M059J (cell line): ENCODE results near the gene ANO4. TPM values are rescaled to one million over a fixed set of nuclear protein-coding genes. Genes with fewer than 3 reads are reported as not detected.
A peak's percentile ranks its signal among the peaks of the same experiment; 100 is the strongest.
"Not testable (repeated sequence)": the region's sequence is repeated elsewhere in the genome, so short reads cannot be mapped to it uniquely, and the experiment has no call there.

Experiments
- DNase-seq: peaks from one replicate; pipeline ENCODE4 v3.0.0-alpha.2; 2012; ENCODE audit warnings: low read depth
- total RNA-seq: library from RNA; depleted of rRNA; stranded (reverse); fragments of >200 nt; shearing (Covaris generic); gene quantifications from 2 replicates; pipeline ENCODE4 v1.2.3, GENCODE V29; 2014

ANO4 gene
- total RNA-seq, 1 experiment from 2014 or later = 0.69 TPM

DNA sequence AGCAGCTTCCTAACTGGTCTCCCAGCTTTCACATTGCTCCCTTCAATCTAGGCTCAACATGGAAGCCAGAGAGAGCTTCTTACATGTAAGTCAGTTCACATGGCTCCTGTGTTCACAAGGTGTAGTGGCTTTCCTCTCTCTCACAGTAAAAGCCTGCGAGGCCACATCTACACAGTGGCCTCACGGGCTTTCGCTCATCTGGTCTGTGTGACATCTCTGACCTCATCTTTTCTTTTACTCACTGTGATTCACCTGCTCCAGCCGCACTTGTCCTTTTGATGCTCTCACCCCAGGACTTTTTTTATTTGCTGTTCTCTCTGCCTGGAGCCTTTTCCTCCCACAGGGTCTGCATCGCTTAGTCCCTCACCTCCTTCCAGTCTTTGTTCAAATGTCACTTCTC is 293.3 kb downstream of the ANO4 start:
- DNase-seq = peak; percentile 17

DNA sequence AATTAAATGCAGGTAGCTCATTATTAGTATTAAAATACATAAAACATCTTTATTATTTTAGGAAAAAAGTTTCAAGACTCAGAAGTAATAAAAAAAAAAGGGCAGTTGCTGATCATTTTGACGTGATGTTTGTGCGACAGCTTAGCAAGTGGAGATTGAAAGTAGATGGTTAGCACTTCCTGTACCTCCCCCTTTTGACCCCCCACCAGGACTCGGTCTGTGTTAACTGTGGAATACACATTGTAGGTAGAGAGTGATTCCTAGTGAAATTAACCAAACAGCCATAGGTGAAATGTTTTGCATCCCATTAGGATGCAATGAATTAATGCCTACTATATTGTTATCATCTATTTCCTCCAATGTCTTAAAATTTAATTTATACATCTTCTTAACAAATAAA is 294.7 kb downstream of the ANO4 start:
- no peak for DNase-seq

DNA sequence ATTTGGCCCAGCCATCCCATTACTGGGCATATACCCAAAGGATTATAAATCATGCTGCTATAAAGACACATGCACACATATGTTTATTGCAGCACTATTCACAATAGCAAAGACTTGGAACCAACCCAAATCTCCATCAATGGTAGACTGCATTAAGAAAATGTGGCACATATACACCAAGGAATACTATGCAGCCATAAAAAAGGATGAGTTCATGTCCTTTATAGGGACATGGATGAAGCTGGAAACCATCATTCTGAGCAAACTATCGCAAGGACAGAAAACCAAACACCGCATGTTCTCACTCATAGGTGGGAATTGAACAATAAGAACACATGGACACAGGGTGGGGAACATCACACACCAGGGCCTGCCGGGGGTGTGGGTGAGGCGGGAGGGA is 295.6 kb downstream of the ANO4 start:
- DNase-seq = not testable (repeated sequence)

DNA sequence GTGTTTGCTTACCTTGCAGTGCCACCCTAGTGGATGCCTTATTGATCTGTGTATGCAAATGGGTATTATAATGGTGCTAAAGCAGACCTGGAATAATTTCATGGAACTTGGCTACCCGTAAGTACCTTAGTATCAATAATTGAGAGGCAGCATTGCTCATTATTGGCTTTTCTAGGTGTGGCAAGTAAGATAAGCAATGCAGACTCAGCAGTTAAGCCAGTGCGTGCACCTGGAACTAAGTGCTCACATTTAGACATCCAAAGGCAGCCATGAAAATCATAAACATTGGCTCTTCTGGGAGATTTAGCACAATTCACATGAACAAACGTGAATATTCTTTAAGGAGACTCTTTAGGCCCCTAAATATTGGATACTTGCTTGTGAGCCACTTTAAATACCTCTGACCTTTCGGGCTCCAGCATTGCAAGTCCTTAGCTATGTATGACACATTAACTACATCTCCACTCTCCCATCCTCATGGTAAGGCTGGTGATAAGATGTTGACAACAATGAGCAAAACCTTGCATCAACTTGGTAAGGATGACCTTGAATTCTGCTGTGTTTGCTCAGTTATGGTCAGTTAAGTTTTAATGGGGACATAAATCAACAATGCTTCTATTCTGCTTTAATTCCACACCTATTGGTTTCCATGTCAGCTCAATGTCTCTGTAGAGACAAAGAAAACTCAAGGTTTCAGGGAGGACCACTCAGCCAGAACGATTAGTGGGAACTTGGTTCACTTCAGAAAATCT is 303.4 kb downstream of the ANO4 start:
- DNase-seq = no peak

DNA sequence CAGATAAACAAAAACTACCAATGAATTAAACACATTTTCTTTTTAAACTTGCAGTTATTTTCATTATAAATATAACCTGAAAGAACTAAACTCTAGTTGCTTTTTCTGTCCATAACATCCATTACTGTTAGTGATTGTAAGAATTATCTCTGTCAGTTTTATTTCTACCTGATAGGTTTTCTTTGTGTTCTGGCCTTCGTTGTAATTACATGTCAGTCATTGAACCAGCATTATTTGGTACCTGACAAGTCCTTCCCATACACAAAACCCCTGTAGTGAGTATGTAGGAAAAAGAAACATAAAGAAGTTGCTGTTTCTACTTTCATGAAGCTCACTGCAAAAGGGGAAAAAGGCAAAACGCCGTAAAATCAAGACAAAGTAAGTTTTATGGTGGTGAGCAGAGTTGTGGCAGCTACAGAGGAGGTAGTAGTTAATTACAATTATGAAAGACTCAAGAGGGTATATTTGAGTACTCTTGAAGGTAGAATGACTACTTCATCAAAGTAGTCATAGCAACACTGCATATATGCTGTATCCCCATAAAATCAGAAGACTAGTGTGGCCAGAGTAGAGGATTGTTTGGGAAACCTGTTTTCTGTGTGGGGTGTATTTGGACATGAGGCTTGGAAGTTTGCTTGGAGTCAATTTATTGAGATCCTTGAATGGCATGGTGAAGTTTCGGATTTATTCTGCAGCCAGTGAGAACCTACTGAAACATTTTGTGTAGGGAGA is 312.6 kb downstream of the ANO4 start:
- no peak for DNase-seq

DNA sequence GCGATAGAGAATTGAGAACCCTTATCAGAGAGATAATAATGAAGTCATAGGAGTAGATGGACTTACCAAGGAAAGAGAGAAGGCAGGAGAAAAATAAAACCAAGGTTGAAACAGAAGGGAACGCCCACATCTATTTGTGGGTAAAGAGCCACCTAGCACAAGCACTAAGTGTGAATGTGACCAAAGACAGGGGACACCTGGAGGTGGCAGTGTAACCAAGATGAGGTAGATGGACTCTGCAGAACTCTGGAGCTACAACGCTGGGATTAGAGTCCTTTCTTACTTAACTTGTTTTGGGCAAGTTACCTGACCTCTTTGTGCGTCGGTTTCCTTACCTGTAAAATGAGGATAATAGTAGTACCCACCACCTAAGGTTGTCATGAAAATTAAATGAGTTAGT is 313.6 kb downstream of the ANO4 start:
- no peak for DNase-seq

DNA sequence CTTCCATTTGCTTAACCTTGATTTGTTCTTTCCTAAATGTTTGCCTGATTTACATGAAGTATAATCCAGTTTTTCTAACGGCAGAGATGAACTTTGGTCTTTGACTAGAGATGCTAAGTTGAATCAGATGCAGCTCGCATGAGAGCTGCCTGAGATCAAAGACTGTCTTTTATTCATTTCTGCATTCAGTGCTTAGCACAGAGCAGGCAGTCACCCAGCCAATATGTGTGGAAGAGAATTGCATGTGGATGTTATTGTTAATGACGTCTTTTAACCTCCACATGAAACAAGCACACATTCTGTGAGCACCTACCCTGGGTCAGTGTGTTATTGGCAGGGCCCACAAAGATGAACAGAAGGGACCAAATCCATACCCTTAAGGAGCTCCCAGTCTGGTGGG is 316.3 kb downstream of the ANO4 start:
- no peak for DNase-seq

DNA sequence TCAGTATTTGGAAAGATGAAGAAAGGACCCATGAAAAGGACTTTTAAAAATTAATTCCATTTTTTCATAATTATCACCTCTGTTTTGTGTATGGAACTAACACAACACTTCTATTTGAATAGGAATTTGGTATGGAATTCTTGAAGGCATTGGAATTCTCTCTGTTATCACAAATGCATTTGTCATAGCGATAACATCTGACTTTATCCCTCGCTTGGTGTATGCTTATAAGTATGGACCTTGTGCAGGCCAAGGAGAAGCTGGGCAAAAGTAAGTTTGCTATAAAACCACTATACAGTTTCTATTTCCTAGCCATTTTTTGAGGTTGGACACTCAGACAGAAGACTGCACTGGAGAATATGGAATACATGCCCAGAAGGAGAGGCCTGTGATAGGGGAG is 316.9 kb downstream of the ANO4 start:
- DNase-seq = no peak

DNA sequence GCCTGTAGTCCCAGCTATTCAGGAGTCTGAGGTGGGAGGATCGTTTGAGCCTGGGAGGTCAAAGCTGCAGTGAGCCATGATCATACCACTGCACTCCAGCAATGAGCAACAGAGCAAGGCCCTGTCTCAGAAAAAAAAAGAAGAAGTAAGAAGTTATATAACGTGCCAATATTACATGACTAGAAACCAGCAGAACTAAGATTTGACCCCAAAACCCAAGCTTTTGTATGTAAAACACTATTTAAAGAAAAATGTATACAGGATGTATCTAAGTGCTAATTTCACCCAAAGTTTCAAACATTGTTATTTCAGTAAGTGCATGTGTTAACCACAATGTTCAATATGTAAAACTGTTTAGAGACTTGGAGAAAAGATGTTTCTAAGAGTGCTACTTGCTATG is 320.8 kb downstream of the ANO4 start:
- no peak for DNase-seq

DNA sequence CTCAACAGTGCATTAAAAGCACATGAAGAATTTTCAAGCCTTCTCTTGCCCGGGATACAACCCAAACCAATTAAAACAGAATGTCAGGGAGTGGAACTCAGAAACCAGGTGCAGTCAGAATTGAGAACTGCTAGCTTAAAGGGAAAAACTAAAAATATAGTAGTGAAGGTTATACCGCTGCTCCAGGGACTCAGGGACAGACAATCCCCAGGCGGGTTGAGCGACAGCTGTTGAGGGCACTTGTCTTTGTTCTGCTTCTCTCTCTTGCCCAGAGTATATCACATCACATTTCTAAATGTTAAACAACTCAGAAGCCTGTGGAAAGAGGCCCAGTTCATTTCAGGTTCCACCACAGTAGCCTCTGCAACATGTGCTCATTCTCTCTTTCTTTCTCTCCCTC is 322.3 kb downstream of the ANO4 start:
- DNase-seq = no peak

DNA sequence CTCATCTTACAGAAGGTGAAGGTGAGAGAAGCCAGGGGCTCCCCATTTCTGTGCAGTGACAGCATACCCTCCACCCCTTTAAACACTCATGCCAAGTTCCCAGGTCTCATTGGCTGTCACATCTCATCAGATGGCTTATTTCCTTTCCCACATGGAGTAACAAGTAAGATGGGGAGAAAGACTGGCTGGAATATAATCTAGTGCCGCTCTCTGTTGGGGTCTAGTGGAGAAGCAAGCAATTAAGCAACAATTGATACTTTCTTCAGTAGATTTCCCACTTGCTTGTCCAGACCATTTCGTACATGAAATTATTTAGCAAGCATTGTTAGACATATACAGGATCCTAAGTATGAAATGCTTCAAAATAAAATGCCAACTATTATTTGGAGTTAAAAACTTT is 323.3 kb downstream of the ANO4 start:
- peak; percentile 13 for DNase-seq

DNA sequence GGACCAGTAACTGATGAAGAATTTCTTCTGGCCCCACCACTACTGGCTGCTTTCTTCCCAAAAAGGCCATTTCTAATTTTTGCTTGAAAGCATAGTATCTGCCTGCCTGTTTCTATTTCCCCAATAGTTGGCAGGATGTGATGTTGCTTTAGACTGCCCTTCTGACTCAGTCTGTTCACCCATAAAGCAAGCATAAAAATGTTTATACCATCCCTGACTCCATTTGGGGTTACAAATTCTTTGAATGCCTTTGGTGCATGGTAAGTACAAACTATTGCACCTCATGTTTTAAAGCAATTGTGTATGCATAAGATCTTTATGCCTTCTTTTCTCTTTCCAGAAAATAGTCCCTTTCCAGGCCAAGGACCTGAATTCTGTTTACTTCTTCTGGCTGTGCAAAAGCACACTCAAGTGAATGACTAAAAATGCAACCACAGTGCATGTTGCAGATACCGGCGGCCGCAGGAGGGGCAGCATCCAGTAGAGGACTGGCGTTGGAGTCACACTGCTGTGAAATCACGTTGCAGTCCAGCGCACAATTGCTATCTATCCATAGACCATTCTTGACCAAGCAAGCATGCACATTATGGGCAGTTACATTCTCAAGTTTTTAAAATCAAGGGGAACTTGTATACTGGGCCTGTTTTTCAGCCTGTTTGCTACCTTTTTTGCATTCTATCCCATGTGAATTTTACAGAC is 333.1 kb downstream of the ANO4 start:
- peak; percentile 82 for DNase-seq

DNA sequence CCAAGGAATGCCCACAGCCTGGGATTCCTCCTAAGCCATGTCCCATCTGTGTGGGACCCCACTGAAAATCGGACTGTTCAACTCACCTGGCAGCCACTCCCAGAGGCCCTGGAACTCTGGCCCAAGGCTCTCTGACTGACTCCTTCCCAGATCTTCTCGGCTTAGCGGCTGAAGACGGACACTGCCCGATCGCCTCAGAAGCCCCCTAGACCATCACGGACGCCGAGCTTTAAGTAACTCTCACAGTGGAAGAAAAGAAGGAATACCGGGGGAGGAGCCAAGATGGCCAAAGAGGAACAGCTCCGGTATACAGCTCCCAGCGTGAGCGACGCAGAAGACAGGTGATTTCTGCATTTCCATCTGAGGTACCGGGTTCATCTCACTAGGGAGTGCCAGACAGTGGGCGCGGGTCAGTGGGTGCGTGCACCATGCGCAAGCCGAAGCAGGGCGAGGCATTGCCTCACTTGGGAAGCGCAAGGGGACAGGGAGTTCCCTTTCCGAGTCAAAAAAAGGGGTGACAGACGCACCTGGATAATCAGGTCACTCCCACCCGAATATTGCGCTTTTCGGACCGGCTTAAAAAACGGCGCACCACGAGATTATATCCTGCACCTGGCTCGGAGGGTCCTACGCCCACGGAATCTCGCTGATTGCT is 351.3 kb downstream of the ANO4 start:
- DNase-seq = not testable (repeated sequence)

DNA sequence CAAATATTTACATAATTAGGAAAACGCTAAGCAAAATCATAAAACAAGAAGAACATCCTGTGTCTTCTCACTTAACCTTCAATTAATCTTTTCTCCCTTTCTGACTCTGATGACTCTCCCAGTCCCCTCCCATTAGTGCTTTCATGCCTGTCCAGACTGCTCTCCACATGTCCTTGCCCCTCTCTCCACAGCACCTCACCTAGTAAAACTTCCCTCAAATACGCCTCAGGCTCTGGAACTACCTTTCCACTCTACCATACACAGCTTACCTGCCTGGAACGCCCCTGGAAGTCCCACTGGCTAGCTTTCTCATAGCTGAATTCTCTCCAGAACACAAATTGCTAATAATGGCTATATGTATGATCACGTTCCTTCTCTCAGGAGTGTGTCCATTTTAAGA is 370.7 kb downstream of the ANO4 start:
- DNase-seq = no peak

DNA sequence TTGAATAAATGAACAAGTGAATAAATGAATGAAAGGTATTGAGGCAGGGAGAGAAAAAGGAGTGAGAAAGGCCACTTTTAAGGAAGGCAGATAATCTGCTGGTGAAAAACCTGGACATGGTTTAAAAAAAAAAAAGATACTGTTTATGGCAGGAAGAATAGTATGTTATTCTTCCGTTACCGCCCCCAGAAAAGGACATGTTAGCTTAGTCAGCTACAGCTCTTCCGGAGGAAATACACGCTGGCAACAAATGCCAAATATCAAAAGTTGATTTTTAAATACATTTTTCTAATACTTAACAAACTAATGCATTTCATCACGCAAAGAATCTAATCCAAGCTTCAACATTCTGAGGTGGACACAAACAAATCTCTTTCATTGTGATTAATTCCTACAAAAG is 372.3 kb downstream of the ANO4 start:
- DNase-seq = no peak

DNA sequence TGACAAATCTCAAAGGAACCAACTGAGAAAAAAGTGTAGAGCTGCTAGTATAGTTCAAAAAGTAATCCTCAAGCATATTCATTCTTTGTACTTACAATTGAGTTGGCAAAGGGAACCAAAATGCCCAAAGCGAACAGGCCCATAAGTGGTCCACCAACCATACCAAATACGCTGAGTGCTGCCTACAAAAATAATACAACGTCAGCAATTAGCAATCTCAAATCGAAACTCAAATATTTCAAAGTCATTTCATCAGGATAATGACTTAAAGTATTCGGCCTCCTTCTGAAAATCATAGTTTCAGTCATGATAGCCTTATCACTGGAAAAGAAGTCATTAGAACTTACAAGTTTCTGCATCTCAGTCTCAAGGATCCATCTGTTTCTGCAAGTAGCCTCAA is 373.4 kb downstream of the ANO4 start:
- no peak for DNase-seq

DNA sequence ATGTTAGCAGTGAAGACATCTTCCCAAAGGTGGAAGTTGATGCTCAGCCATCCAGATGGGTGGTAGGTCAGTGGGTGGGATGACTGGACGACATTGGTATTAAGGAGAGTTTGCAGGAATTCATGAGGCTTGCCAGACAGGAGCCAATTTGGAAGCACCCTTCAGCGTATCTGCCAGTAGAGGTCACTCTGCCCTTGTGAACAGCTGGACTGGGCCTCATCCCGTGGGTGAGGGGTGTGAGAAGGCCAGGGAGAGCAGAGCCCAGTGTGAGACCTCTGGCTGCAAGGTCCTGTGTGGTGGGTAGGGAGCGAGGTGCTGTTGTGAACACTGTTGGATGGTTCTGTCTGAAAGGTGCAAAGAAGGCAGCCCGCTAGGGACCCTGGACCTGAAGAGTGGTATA is 377.7 kb downstream of the ANO4 start:
- peak; percentile 30 for DNase-seq

DNA sequence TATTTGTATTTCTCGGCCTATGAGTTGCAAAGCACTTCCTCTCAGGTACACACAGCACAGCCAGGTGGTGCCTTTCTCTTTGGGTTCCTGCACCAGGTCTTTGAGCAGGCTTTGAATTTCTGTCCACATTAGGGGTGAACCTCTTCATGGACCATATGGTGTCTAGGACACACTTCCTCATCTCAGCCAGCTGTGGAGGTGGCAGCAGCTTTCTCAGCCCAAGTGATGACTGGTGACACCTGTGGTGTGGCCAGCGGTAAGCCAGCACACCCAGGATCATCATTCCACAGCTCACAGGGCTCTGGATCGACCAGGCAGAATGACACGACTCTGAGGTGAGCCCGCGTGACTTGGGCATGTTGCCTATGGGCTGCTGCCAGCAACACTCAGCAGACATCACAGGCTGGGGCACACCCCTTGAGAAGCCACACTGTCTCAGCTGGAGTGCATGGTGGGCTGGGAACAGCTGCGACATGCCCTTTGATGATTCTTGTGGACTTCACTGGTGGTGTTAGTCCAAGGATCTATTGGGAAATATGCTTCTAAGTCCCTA is 378.7 kb downstream of the ANO4 start:
- DNase-seq = no peak

DNA sequence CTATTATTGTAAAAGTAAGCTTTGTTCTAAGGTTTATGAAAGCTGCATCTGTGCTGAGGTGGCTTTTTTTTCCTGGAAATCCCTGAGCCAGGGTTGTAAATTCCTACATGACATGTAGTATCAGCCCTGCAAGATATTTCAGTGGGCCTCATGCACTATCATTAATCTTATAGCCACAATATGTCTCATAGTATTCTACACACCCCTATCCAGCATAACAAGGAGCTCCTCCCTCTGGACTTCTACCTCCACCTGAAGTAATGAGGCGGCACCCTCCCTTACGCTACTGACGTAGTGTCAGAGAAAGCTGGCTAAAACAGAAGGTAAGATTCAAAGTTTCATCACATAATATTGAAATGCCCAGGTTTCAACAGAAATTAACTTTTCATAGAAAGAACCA is 380.0 kb downstream of the ANO4 start:
- DNase-seq = no peak
